NB4 (cell line): ENCODE data around the gene TEP1.

ENCODE experiments used
- DNase-seq: peaks from one replicate; pipeline ENCODE4 v3.0.0; 2010; ENCODE audit warnings: low read depth
- H3K4me3 ChIP-seq: one replicate; pipeline ENCODE4 v1.5.1; 2011; ENCODE audit warnings: mild to moderate bottlenecking, low read depth, low read length, moderate library complexity
- CTCF ChIP-seq: IDR thresholded peaks from one replicate; pipeline ENCODE4 v1.5.1; 2012; ENCODE audit warnings: low read depth, low read length
- MAX ChIP-seq: IDR thresholded peaks from 2 replicates; pipeline ENCODE4 v1.6.1; 2011; ENCODE audit warnings: low read depth, low read length
- MYC ChIP-seq: IDR thresholded peaks from 2 replicates; pipeline ENCODE4 v1.6.1; 2011; ENCODE audit warnings: low read depth, low read length
- POLR2A ChIP-seq: IDR thresholded peaks from 2 replicates; pipeline ENCODE4 v1.6.1; 2011; ENCODE audit warnings: mild to moderate bottlenecking; ENCODE audit not compliant: insufficient read length; ENCODE audit errors: extremely low read depth

Gene TEP1

GRCh38 chr14:20328705-20329104, 84.6 kb downstream of the TEP1 start:
- TF ChIP-seq MAX (no peak), POLR2A (no peak), MYC (no peak), CTCF (no peak)
- DNase-seq: no peak
- no peak overlapping the region for H3K4me3 ChIP-seq

- peak; percentile 76 for DNase-seq
- H3K4me3 ChIP-seq: peak overlapping the region; percentile 10
- TF ChIP-seq MYC (no peak), CTCF (peak; percentile 36), MAX (no peak; the same call in 1 of the 2 replicates), POLR2A (no peak)
Observed at GRCh38 chr14:20327005-20327869, 86.1 kb downstream of the TEP1 start.

- H3K4me3 ChIP-seq: no peak overlapping the region
- DNase-seq: no peak
- TF ChIP-seq MYC (no peak), MAX (no peak), POLR2A (no peak)
Observed at GRCh38 chr14:20317720-20318119, 95.6 kb downstream of the TEP1 start.
